Ascending aorta (tissue), 2 donors: Measurements from ENCODE around the gene ACTR1A. TPM values are rescaled to one million over a fixed set of nuclear protein-coding genes. Genes with fewer than 3 reads are reported as not detected.

Experiments used
- DNase-seq, 2 donors: peaks; one replicate each; pipeline ENCODE4 v3.0.0-alpha.2; 2019; ENCODE audit warnings: low spot score in 2 of 2
- H3K27ac ChIP-seq, 2 donors: fragments of 200-600 bp; sonication (generic); one replicate each; pipeline ENCODE4 v1.5.1; 2016 to 2017; ENCODE audit warnings: mild to moderate bottlenecking in 1 of 2
- H3K27me3 ChIP-seq: fragments of 200-600 bp; sonication (generic); one replicate; pipeline ENCODE4 v1.5.1; 2017
- H3K36me3 ChIP-seq, 2 donors: fragments of 200-600 bp; sonication (generic); one replicate each; pipeline ENCODE4 v1.5.1; 2016
- H3K4me1 ChIP-seq, 2 donors: fragments of 200-600 bp; sonication (generic); one replicate each; pipeline ENCODE4 v1.5.1; 2016 to 2017; ENCODE audit warnings: mild to moderate bottlenecking in 1 of 2
- H3K4me3 ChIP-seq, 2 donors: fragments of 200-600 bp; sonication (generic); one replicate each; pipeline ENCODE4 v1.5.1; 2016 to 2017; ENCODE audit warnings: mild to moderate bottlenecking in 1 of 2
- H3K9me3 ChIP-seq, 2 donors: fragments of 200-600 bp; sonication (generic); one replicate each; pipeline ENCODE4 v1.5.1; 2016
- CTCF ChIP-seq, 3 experiments: fragments of 200-600 bp in 2 of 3; fragments of 450-650 bp in 1 of 3; sonication (generic) in 2 of 3; IDR thresholded peaks; one replicate each; pipeline ENCODE4 v1.5.1; 2016 to 2019; ENCODE audit warnings: antibody characterized with exemption in 3 of 3, mild to moderate bottlenecking in 1 of 3, moderate library complexity in 1 of 3
- intact Hi-C: fragments of 100-400 bp; cut with DNase I; formaldehyde crosslinking; loops from one replicate; pipeline ENCODE4 v1.15.1; 2023
- total RNA-seq: library from RNA; depleted of rRNA; stranded (reverse); fragments of >200 nt; gene quantifications from one replicate; pipeline ENCODE4 v1.1.0, GENCODE V29; 2016

ACTR1A gene
- total RNA-seq, 1 donor from 2014 or later: 200 TPM

GRCh38 chr10:102545265-102545871, 42.9 kb upstream of the ACTR1A start:
- Histone ChIP-seq H3K9me3 (no peaks in the 10 kb centered on the region), H3K27me3 (no peaks in the 10 kb centered on the region), H3K4me3 (no peak overlapping the region), H3K4me1 (no peaks in the 10 kb centered on the region), H3K36me3 (no peaks in the 10 kb centered on the region), H3K27ac (no peak overlapping the region)
- DNase-seq: no peak
- no peak for TF ChIP-seq CTCF (IDR thresholded peaks at IDR 0.05)
- intact Hi-C loops: no loop called here

- no peak for TF ChIP-seq CTCF (IDR thresholded peaks at IDR 0.05)
Observed at GRCh38 chr10:102542800-102543418, 40.4 kb upstream of the ACTR1A start.

GRCh38 chr10:102540023-102540422, 37.5 kb upstream of the ACTR1A start:
- no peak for DNase-seq
- TF ChIP-seq CTCF (IDR thresholded peaks at IDR 0.05): peak in 2 of 3 experiments; percentile 17 to 29
- Histone ChIP-seq H3K9me3 (no peaks in the 10 kb centered on the region), H3K27ac (no peak overlapping the region), H3K27me3 (no peaks in the 10 kb centered on the region), H3K4me1 (no peaks in the 10 kb centered on the region), H3K4me3 (no peak overlapping the region), H3K36me3 (no peaks in the 10 kb centered on the region)
- intact Hi-C loops: no loop called here

More at GRCh38 chr10:102542800-102543418, 40.4 kb upstream of the ACTR1A start:
- no peak for DNase-seq
- no peak overlapping the region for H3K27ac ChIP-seq
- no peaks in the 10 kb centered on the region for H3K9me3 ChIP-seq
- intact Hi-C loops: no loop called here
- H3K36me3 ChIP-seq: no peaks in the 10 kb centered on the region
- H3K4me3 ChIP-seq: no peak overlapping the region
- no peaks in the 10 kb centered on the region for H3K27me3 ChIP-seq
- H3K4me1 ChIP-seq: no peaks in the 10 kb centered on the region

GRCh38 chr10:102538811-102539210, 36.3 kb upstream of the ACTR1A start:
- Histone ChIP-seq H3K4me3 (no peak overlapping the region), H3K9me3 (no peaks in the 10 kb centered on the region), H3K27ac (no peak overlapping the region), H3K4me1 (no peaks in the 10 kb centered on the region), H3K36me3 (peaks cover 0 to 3% of the 10 kb centered on the region in 2 donors), H3K27me3 (no peaks in the 10 kb centered on the region)
- no peak for TF ChIP-seq CTCF (IDR thresholded peaks at IDR 0.05)
- DNase-seq: no peak
- intact Hi-C loops: no loop called here

GRCh38 chr10:102537948-102538347, 35.4 kb upstream of the ACTR1A start:
- peaks cover 0 to 3% of the 10 kb centered on the region in 2 donors for H3K36me3 ChIP-seq
- intact Hi-C loops: no loop called here
- H3K27ac ChIP-seq: no peak overlapping the region
- DNase-seq: no peak
- no peak for TF ChIP-seq CTCF (IDR thresholded peaks at IDR 0.05)
- no peak overlapping the region for H3K4me3 ChIP-seq
- H3K27me3 ChIP-seq: no peaks in the 10 kb centered on the region
- no peaks in the 10 kb centered on the region for H3K9me3 ChIP-seq
- no peaks in the 10 kb centered on the region for H3K4me1 ChIP-seq
